ENCODE measurements around the gene ANKS1A. TPM values are rescaled to one million over a fixed set of nuclear protein-coding genes. Genes with fewer than 3 reads are reported as not detected.

The ANKS1A gene
- total RNA-seq, 1 experiment from 2014 or later, result 14.0 TPM

DNA sequence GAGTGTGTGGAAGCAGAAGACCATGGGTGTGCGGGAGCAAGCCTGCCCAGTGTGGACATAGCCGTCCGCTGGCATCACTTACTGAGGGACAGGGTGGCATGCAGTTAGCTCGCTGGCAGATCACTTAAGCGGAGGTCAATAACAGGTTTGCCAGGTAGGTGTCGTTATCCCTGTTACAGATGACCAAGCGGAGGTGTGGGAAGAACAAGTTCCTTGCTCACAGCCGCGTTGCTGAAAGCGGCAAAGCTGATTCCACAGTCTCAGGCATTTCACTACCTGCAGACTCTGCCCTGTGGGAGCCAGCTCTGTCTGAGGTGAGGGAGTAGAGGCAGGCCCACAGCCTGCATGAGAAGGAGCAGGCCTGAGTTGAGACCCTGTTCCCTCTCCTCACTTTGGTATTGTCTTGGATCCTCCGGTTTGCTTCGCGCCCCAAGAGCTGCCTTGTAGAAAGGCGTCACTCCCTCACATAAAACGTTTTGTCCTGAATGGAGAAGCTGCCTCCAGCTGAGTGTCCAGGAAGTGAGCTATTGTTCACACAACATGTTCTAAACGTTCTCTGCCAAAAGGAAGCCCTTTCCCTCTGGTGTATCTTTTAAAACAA, 155.2 kb downstream of the ANKS1A start:
- Mint-ChIP-seq H3K27ac (ENCODE audit: low read depth, unreplicated experiment) (no peak overlapping the region), H3K36me3 (ENCODE audit: insufficient read depth, unreplicated experiment) (peaks cover 4% of the 10 kb centered on the region), H3K4me3 (ENCODE audit: unreplicated experiment) (no peak overlapping the region), H3K9me3 (ENCODE audit: unreplicated experiment) (no peaks in the 10 kb centered on the region), H3K4me1 (ENCODE audit: insufficient read depth, unreplicated experiment) (peaks cover 23% of the 10 kb centered on the region), H3K27me3 (ENCODE audit: insufficient read depth, unreplicated experiment) (no peaks in the 10 kb centered on the region)
- ChIA-PET POLR2A (no interaction called here), CTCF (interaction anchor here (0.6 kb wide), 1 partner anchor 348 kb away, joined by 3 read pairs; no protein-coding TSS in a partner anchor)
- DNase-seq (ENCODE audit: unreplicated experiment), result peak; percentile 17
- no TSS peak for BruUV-seq (replicated peaks)
- TF ChIP-seq CTCF (IDR thresholded peaks at IDR 0.05; ENCODE audit: unreplicated experiment), result no peak
- intact Hi-C loops (cut with micrococcal nuclease), result no loop called here

DNA sequence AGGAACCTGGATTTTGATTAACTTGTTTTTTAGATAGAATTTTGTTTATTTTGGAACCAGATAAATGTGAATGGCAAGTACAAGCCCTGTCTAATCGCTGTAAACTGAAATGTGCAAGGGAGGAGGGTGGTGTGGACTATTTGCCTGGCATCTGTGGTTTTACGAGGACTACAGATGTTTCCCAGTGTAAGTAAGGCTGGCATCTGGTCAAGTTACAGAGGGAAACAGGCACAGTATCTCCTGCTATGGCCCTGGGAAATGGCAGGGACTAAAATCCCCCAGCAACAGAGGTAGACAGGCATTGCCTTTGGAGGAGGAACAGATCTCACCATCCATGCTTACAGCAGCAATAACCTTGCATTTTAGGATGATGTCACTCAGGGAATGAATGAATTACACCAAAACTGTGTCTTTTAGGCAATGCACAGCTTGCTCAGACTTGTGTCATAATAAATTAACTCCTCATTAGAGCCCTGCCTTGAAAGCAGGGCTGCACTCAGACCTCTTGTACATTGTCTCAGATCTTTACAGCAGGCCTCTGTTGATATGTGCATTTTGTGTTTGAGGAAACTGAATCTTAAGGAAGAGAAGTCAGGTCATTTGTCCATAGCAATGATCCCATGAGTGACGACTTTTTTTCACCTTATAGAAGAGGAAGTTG, 155.8 kb downstream of the ANKS1A start:
- no peaks in the 10 kb centered on the region for H3K27me3 Mint-ChIP-seq (ENCODE audit: insufficient read depth, unreplicated experiment)
- ChIA-PET CTCF (interaction anchor here (0.6 to 1.1 kb wide), 2 partner anchors 57 to 349 kb away, joined by 3 to 4 read pairs; no protein-coding TSS in a partner anchor), POLR2A (no interaction called here)
- intact Hi-C loops (cut with micrococcal nuclease), result no loop called here
- H3K9me3 Mint-ChIP-seq (ENCODE audit: unreplicated experiment), result no peaks in the 10 kb centered on the region
- no peak overlapping the region for H3K27ac Mint-ChIP-seq (ENCODE audit: low read depth, unreplicated experiment)
- BruUV-seq (replicated peaks), result no TSS peak
- peaks cover 4% of the 10 kb centered on the region for H3K36me3 Mint-ChIP-seq (ENCODE audit: insufficient read depth, unreplicated experiment)
- no peak for TF ChIP-seq CTCF (IDR thresholded peaks at IDR 0.05; ENCODE audit: unreplicated experiment)
- no peak overlapping the region for H3K4me3 Mint-ChIP-seq (ENCODE audit: unreplicated experiment)
- peak; percentile 33 for DNase-seq (ENCODE audit: unreplicated experiment)
- peaks cover 23% of the 10 kb centered on the region for H3K4me1 Mint-ChIP-seq (ENCODE audit: insufficient read depth, unreplicated experiment)

GRCh38 chr6:35046103-35046502, 157.0 kb downstream of the ANKS1A start:
- Mint-ChIP-seq H3K27ac (ENCODE audit: low read depth, unreplicated experiment) (no peak overlapping the region), H3K9me3 (ENCODE audit: unreplicated experiment) (no peaks in the 10 kb centered on the region), H3K4me3 (ENCODE audit: unreplicated experiment) (no peak overlapping the region), H3K36me3 (ENCODE audit: insufficient read depth, unreplicated experiment) (peaks cover 4% of the 10 kb centered on the region), H3K4me1 (ENCODE audit: insufficient read depth, unreplicated experiment) (peaks cover 23% of the 10 kb centered on the region), H3K27me3 (ENCODE audit: insufficient read depth, unreplicated experiment) (no peaks in the 10 kb centered on the region)
- no TSS peak for BruUV-seq (replicated peaks)
- ChIA-PET CTCF (interaction anchor here (1.1 kb wide), 1 partner anchor 58 kb away, joined by 4 read pairs; no protein-coding TSS in a partner anchor), POLR2A (interaction anchor here (0.8 kb wide), 1 partner anchor 20 kb away, joined by 3 read pairs; no protein-coding TSS in a partner anchor)
- DNase-seq (ENCODE audit: unreplicated experiment), result no peak
- no peak for TF ChIP-seq CTCF (IDR thresholded peaks at IDR 0.05; ENCODE audit: unreplicated experiment)
- intact Hi-C loops (cut with micrococcal nuclease), result no loop called here

DNA sequence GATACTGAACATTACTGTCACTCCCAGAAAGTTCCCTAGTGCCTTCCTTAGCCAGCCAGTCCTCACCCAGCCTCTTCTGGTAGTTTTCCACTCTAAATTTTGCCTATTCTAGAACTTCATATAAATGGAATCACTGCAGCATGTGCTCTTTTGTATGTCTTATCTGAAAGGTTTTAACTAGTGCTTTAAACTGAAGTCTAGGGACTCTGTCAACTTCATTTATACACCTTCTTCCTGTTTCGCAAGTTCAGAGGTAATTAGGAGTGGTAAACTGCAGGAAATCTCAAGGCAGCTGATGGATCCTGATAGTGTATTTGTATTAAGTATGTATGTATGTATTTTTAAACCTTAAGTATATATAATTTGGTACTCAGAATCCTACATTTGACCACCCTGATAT, 157.8 kb downstream of the ANKS1A start:
- no peak for TF ChIP-seq CTCF (IDR thresholded peaks at IDR 0.05; ENCODE audit: unreplicated experiment)
- BruUV-seq (replicated peaks), result no TSS peak
- Mint-ChIP-seq H3K4me1 (ENCODE audit: insufficient read depth, unreplicated experiment) (peaks cover 23% of the 10 kb centered on the region), H3K36me3 (ENCODE audit: insufficient read depth, unreplicated experiment) (peaks cover 11% of the 10 kb centered on the region), H3K27ac (ENCODE audit: low read depth, unreplicated experiment) (no peak overlapping the region), H3K9me3 (ENCODE audit: unreplicated experiment) (no peaks in the 10 kb centered on the region), H3K4me3 (ENCODE audit: unreplicated experiment) (no peak overlapping the region), H3K27me3 (ENCODE audit: insufficient read depth, unreplicated experiment) (no peaks in the 10 kb centered on the region)
- ChIA-PET POLR2A (no interaction called here), CTCF (interaction anchor here (1.1 kb wide), 1 partner anchor 61 kb away, joined by 5 read pairs; no protein-coding TSS in a partner anchor)
- DNase-seq (ENCODE audit: unreplicated experiment), result peak; percentile 26
- intact Hi-C loops (cut with micrococcal nuclease), result no loop called here

All from MCF 10A (cell line).